CD8-positive, alpha-beta memory T cell (primary cell): ENCODE data around the gene CYLD. TPM values are rescaled to one million over a fixed set of nuclear protein-coding genes. Genes with fewer than 3 reads are reported as not detected.
A peak's percentile ranks its signal among the peaks of the same experiment; 100 is the strongest.

ENCODE experiments used
- CTCF ChIA-PET: fragments of 350-600 bp; sonication (Branson Sonifier 250); formaldehyde crosslinking; loops from one replicate; lab custom pipeline; 2021; ENCODE audit warnings: antibody characterized with exemption; lab: Charles Lee
- POLR2A ChIA-PET: fragments of 350-600 bp; sonication (Branson Sonifier 250); formaldehyde crosslinking; loops from one replicate; lab custom pipeline; 2021; ENCODE audit warnings: antibody characterized with exemption; lab: Charles Lee
- DNase-seq, 5 donors: peaks; one replicate each; pipeline versions ENCODE4 v3.0.0 to v3.0.0-alpha.2; 2020 to 2022; ENCODE audit warnings: mixed read lengths in 1 of 5
- H3K27ac ChIP-seq: one replicate; pipeline ENCODE4 v1.7.0; 2013; ENCODE audit warnings: low read depth, mild to moderate bottlenecking, low read length, moderate library complexity
- H3K27me3 ChIP-seq: 2 replicates; pipeline ENCODE4 v1.7.0; 2013; ENCODE audit warnings: low read length, mild to moderate bottlenecking; ENCODE audit not compliant: insufficient read depth, poor library complexity, severe bottlenecking
- H3K36me3 ChIP-seq: 2 replicates; pipeline ENCODE4 v1.7.0; 2013; ENCODE audit warnings: mild to moderate bottlenecking, low read length, moderate library complexity; ENCODE audit not compliant: insufficient read depth
- H3K4me1 ChIP-seq: 2 replicates; pipeline ENCODE4 v1.7.0; 2013; ENCODE audit warnings: mild to moderate bottlenecking, low read length, moderate library complexity; ENCODE audit not compliant: insufficient read depth
- H3K4me3 ChIP-seq: 2 replicates; pipeline ENCODE4 v1.7.0; 2013; ENCODE audit warnings: mild to moderate bottlenecking, low read length
- H3K9me3 ChIP-seq: 2 replicates; pipeline ENCODE4 v1.7.0; 2013; ENCODE audit warnings: mild to moderate bottlenecking, low read length
- H3K27ac Mint-ChIP-seq, 8 donors: one replicate each; pipeline ENCODE4 v1.8.0; 2020 to 2021; ENCODE audit warnings: mixed read lengths in 8 of 8, mild to moderate bottlenecking in 6 of 8, inconsistent platforms in 3 of 8, moderate library complexity in 3 of 8
- H3K27me3 Mint-ChIP-seq, 2 donors: one replicate each; pipeline ENCODE4 v1.8.0; 2020 to 2021; ENCODE audit warnings: mixed read lengths in 2 of 2, mild to moderate bottlenecking in 1 of 2, moderate library complexity in 1 of 2
- H3K36me3 Mint-ChIP-seq, 3 donors: one replicate each; pipeline ENCODE4 v1.8.0; 2020 to 2021; ENCODE audit warnings: mixed read lengths in 3 of 3, inconsistent platforms in 1 of 3, mild to moderate bottlenecking in 1 of 3
- H3K4me1 Mint-ChIP-seq, 3 donors: one replicate each; pipeline ENCODE4 v1.8.0; 2020 to 2021; ENCODE audit warnings: mixed read lengths in 3 of 3, inconsistent platforms in 1 of 3, mild to moderate bottlenecking in 1 of 3
- H3K4me3 Mint-ChIP-seq, 7 donors: one replicate each; pipeline ENCODE4 v1.8.0; 2020 to 2021; ENCODE audit warnings: mixed read lengths in 7 of 7, mild to moderate bottlenecking in 6 of 7, moderate library complexity in 4 of 7, inconsistent platforms in 2 of 7
- H3K9me3 Mint-ChIP-seq, 5 donors: one replicate each; pipeline ENCODE4 v1.8.0; 2020 to 2022; ENCODE audit warnings: mixed read lengths in 5 of 5, mild to moderate bottlenecking in 3 of 5, moderate library complexity in 2 of 5, inconsistent platforms in 1 of 5
- polyA plus RNA-seq: library from polyadenylated mRNA; unstranded; fragments of 300-500 nt; fragmentation: Illumina TruSeq; gene quantifications from one replicate; pipeline ENCODE4 v1.2.3, GENCODE V29; 2021
- total RNA-seq, 2 experiments: library from RNA; stranded (reverse); gene quantifications; one replicate each; pipeline ENCODE4 v1.2.3, GENCODE V29; 2021

CYLD gene
- total and polyA plus RNA-seq, 3 experiments from 2014 or later, result 105 to 152 (median 144) TPM

- H3K27me3 Mint-ChIP-seq, result peaks cover 0 to 2% of the 10 kb centered on the region in 2 donors
- Histone ChIP-seq H3K9me3 (no peaks in the 10 kb centered on the region), H3K27me3 (no peaks in the 10 kb centered on the region), H3K36me3 (no peaks in the 10 kb centered on the region), H3K27ac (no peak overlapping the region), H3K4me3 (no peak overlapping the region), H3K4me1 (peaks cover 17% of the 10 kb centered on the region)
- peaks cover 0 to 12% (median 0%) of the 10 kb centered on the region in 3 donors for H3K36me3 Mint-ChIP-seq
- ChIA-PET POLR2A (no interaction called here), CTCF (no interaction called here)
- DNase-seq, result no peak
- peaks cover 0 to 8% (median 0%) of the 10 kb centered on the region in 3 donors for H3K4me1 Mint-ChIP-seq
- no peaks in the 10 kb centered on the region for H3K9me3 Mint-ChIP-seq
- peak overlapping the region in 1 of 8 donors; percentile 30 for H3K27ac Mint-ChIP-seq
- no peak overlapping the region for H3K4me3 Mint-ChIP-seq
Observed at GRCh38 chr16:50733468-50733867, 8.4 kb upstream of the CYLD start.

- H3K27me3 ChIP-seq, result no peaks in the 10 kb centered on the region
- Mint-ChIP-seq H3K9me3 (no peaks in the 10 kb centered on the region), H3K27me3 (peaks cover 0 to 2% of the 10 kb centered on the region in 2 donors), H3K4me3 (peak overlapping the region in 1 of 7 donors; percentile 18), H3K4me1 (peaks cover 2 to 13% (median 4%) of the 10 kb centered on the region in 3 donors), H3K36me3 (peaks cover 0 to 13% (median 4%) of the 10 kb centered on the region in 3 donors), H3K27ac (peak overlapping the region in 3 of 8 donors; percentile 8 to 59 (median 12))
- CTCF ChIA-PET, result interaction anchor here (0.8 to 1.6 kb wide), 3 partner anchors 11 to 68 kb away, joined by 3 to 5 read pairs (median 4); no protein-coding TSS in a partner anchor
- H3K27ac ChIP-seq, result no peak overlapping the region
- peaks cover 15% of the 10 kb centered on the region for H3K4me1 ChIP-seq
- no peaks in the 10 kb centered on the region for H3K36me3 ChIP-seq
- no peak for DNase-seq
- H3K9me3 ChIP-seq, result no peaks in the 10 kb centered on the region
- H3K4me3 ChIP-seq, result no peak overlapping the region
- POLR2A ChIA-PET, result no interaction called here
Observed at GRCh38 chr16:50735629-50736122, 6.2 kb upstream of the CYLD start.

- DNase-seq, result no peak
- peaks cover 8 to 16% (median 12%) of the 10 kb centered on the region in 3 donors for H3K4me1 Mint-ChIP-seq
- no peaks in the 10 kb centered on the region for H3K27me3 ChIP-seq
- no peaks in the 10 kb centered on the region for H3K9me3 Mint-ChIP-seq
- H3K27me3 Mint-ChIP-seq, result peaks cover 0 to 2% of the 10 kb centered on the region in 2 donors
- no peak overlapping the region for H3K27ac ChIP-seq
- POLR2A ChIA-PET, result no interaction called here
- H3K4me3 ChIP-seq, result no peak overlapping the region
- no peaks in the 10 kb centered on the region for H3K36me3 ChIP-seq
- CTCF ChIA-PET, result interaction anchor here (0.8 to 1.3 kb wide), 2 partner anchors 10 to 63 kb away, joined by 3 to 5 read pairs; no protein-coding TSS in a partner anchor
- no peak overlapping the region for H3K27ac Mint-ChIP-seq
- no peak overlapping the region for H3K4me3 Mint-ChIP-seq
- peaks cover 0 to 13% (median 4%) of the 10 kb centered on the region in 3 donors for H3K36me3 Mint-ChIP-seq
- H3K4me1 ChIP-seq, result peaks cover 13% of the 10 kb centered on the region
- H3K9me3 ChIP-seq, result no peaks in the 10 kb centered on the region
Observed at GRCh38 chr16:50736448-50736847, 5.4 kb upstream of the CYLD start.

GRCh38 chr16:50737420-50737959, 4.4 kb upstream of the CYLD start:
- Histone ChIP-seq H3K36me3 (no peaks in the 10 kb centered on the region), H3K27me3 (no peaks in the 10 kb centered on the region), H3K27ac (no peak overlapping the region), H3K4me1 (peaks cover 6% of the 10 kb centered on the region), H3K9me3 (no peaks in the 10 kb centered on the region), H3K4me3 (no peak overlapping the region)
- Mint-ChIP-seq H3K9me3 (no peaks in the 10 kb centered on the region), H3K27me3 (peaks cover 0 to 4% of the 10 kb centered on the region in 2 donors), H3K27ac (peak overlapping the region in 2 of 8 donors; percentile 11 to 43), H3K36me3 (peaks cover 0 to 11% (median 4%) of the 10 kb centered on the region in 3 donors), H3K4me1 (peaks cover 11 to 16% (median 15%) of the 10 kb centered on the region in 3 donors), H3K4me3 (peak overlapping the region in 1 of 7 donors; percentile 6)
- ChIA-PET POLR2A (no interaction called here), CTCF (interaction anchor here (0.8 to 1.6 kb wide), 4 partner anchors 10 to 76 kb away, joined by 3 to 5 read pairs (median 4); no protein-coding TSS in a partner anchor)
- DNase-seq, result no peak

- ChIA-PET POLR2A (no interaction called here), CTCF (interaction anchor here (3.1 kb wide), 1 partner anchor 72 kb away, joined by 29 read pairs; no protein-coding TSS in a partner anchor)
- peaks cover 0 to 5% of the 10 kb centered on the region in 2 donors for H3K27me3 Mint-ChIP-seq
- DNase-seq, result no peak
- no peak overlapping the region for H3K27ac ChIP-seq
- H3K36me3 ChIP-seq, result no peaks in the 10 kb centered on the region
- H3K9me3 ChIP-seq, result no peaks in the 10 kb centered on the region
- peaks cover 11% of the 10 kb centered on the region for H3K4me1 ChIP-seq
- no peaks in the 10 kb centered on the region for H3K27me3 ChIP-seq
- peak overlapping the region in 5 of 8 donors; percentile 17 to 95 (median 59) for H3K27ac Mint-ChIP-seq
- no peak overlapping the region for H3K4me3 ChIP-seq
- H3K9me3 Mint-ChIP-seq, result no peaks in the 10 kb centered on the region
- H3K4me1 Mint-ChIP-seq, result peaks cover 21 to 24% (median 23%) of the 10 kb centered on the region in 3 donors
- peak overlapping the region in 1 of 7 donors; percentile 9 for H3K4me3 Mint-ChIP-seq
- peaks cover 0 to 19% (median 4%) of the 10 kb centered on the region in 3 donors for H3K36me3 Mint-ChIP-seq
Observed at GRCh38 chr16:50739031-50739430, 2.9 kb upstream of the CYLD start.

GRCh38 chr16:50740736-50741135, 1.1 kb upstream of the CYLD start:
- DNase-seq, result no peak
- Histone ChIP-seq H3K4me1 (peaks cover 22% of the 10 kb centered on the region), H3K27ac (no peak overlapping the region), H3K9me3 (no peaks in the 10 kb centered on the region), H3K27me3 (no peaks in the 10 kb centered on the region), H3K4me3 (peak overlapping the region; percentile 80), H3K36me3 (no peaks in the 10 kb centered on the region)
- no peaks in the 10 kb centered on the region for H3K9me3 Mint-ChIP-seq
- POLR2A ChIA-PET, result interaction anchor here (0.6 to 1.3 kb wide), 2 partner anchors 9 to 75 kb away, joined by 3 to 5 read pairs; no protein-coding TSS in a partner anchor
- peak overlapping the region in 6 of 7 donors; percentile 48 to 94 (median 86) for H3K4me3 Mint-ChIP-seq
- H3K27ac Mint-ChIP-seq, result peak overlapping the region; percentile 36 to 99 (median 98)
- peaks cover 5 to 34% (median 15%) of the 10 kb centered on the region in 3 donors for H3K36me3 Mint-ChIP-seq
- CTCF ChIA-PET, result interaction anchor here (1.3 to 3.1 kb wide), 3 partner anchors 42 to 74 kb away, joined by 4 to 29 read pairs (median 5); partner anchors contain the start of gene SNX20
- H3K4me1 Mint-ChIP-seq, result peaks cover 38 to 41% (median 40%) of the 10 kb centered on the region in 3 donors
- H3K27me3 Mint-ChIP-seq, result peaks cover 0 to 6% of the 10 kb centered on the region in 2 donors

- no peak for DNase-seq
- H3K4me1 ChIP-seq, result peaks cover 27% of the 10 kb centered on the region
- H3K4me3 Mint-ChIP-seq, result peak overlapping the region; percentile 82 to 94 (median 89)
- ChIA-PET POLR2A (interaction anchor here (0.5 to 1.3 kb wide), 12 partner anchors 10 to 467 kb away, joined by 3 to 11 read pairs (median 4); partner anchors contain the start of gene SNX20), CTCF (interaction anchor here (0.7 to 3.1 kb wide), 13 partner anchors 22 to 716 kb away, joined by 3 to 29 read pairs (median 4); partner anchors contain the start of genes CNEP1R1 and SNX20)
- peaks cover 41 to 47% (median 46%) of the 10 kb centered on the region in 3 donors for H3K4me1 Mint-ChIP-seq
- no peaks in the 10 kb centered on the region for H3K27me3 ChIP-seq
- H3K9me3 ChIP-seq, result no peaks in the 10 kb centered on the region
- H3K36me3 Mint-ChIP-seq, result peaks cover 5 to 37% (median 15%) of the 10 kb centered on the region in 3 donors
- H3K27me3 Mint-ChIP-seq, result peaks cover 0 to 6% of the 10 kb centered on the region in 2 donors
- no peaks in the 10 kb centered on the region for H3K9me3 Mint-ChIP-seq
- H3K27ac Mint-ChIP-seq, result peak overlapping the region; percentile 95 to 99 (median 98)
- H3K27ac ChIP-seq, result peak overlapping the region; percentile 84
- no peaks in the 10 kb centered on the region for H3K36me3 ChIP-seq
- peak overlapping the region; percentile 80 for H3K4me3 ChIP-seq
Observed at GRCh38 chr16:50741225-50741780, 583 bp upstream of the CYLD start.
